ENCODE data around the gene VTCN1.

The VTCN1 gene

DNA sequence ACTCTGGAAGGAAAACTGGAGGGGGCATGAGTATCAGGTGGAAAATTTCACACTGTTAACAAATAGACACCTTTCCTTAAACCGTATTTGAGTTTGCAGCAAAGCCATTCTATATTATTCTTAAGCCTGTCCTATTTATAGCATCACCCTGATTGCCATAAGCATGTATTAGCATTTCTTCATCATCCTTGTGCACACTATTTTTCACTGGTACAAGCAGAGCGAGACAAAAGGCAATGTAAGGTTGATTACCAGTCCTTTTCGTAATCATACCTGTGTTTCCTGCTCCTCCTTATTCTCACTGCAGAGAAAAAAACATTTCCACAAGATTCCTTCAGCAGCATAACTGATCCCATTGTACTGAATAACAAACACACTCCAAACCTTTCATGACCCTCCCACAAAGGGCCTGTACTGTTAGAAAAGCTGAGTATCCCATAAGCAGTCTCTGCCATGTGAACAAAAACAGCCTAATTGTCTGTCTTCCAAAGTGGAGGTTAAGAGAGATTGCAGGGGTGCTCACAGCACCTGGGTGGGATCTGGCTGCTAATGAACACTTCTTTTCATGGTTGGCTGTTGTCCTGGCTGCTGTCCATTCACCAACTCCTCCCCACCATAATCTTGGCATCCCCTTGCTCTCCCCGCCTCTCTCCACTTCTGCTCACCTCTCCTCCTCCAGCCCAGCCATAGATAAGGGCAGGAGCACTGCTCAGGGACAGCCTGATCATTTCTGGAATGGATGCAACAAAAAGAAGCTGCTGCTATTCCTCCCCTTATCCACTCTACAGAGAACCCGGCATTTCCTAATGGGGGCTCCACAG, 30.4 kb downstream of the VTCN1 start:
- H3K9me3 ChIP-seq (ENCODE audit: control insufficient read depth in 1 of 2, low read length in 2 of 2): no peaks in the 10 kb centered on the region
- H3K36me3 ChIP-seq (ENCODE audit: control insufficient read depth in 1 of 2, insufficient read depth in 2 of 2, low read length in 2 of 2): no peaks in the 10 kb centered on the region
- no peaks in the 10 kb centered on the region for H3K27me3 ChIP-seq (ENCODE audit: low read depth, low read length)
- H3K4me1 ChIP-seq (ENCODE audit: control insufficient read depth in 1 of 2, insufficient read depth in 2 of 2, low read length in 2 of 2): no peaks in the 10 kb centered on the region
- no peak overlapping the region for H3K4me3 ChIP-seq (ENCODE audit: low read depth in 1 of 2, low read length in 2 of 2)
- H3K27ac ChIP-seq (ENCODE audit: low read length): no peak overlapping the region

GRCh38 chr1:117179471-117179870, 31.3 kb downstream of the VTCN1 start:
- H3K36me3 ChIP-seq (ENCODE audit: control insufficient read depth in 1 of 2, insufficient read depth in 2 of 2, low read length in 2 of 2): no peaks in the 10 kb centered on the region
- no peak overlapping the region for H3K27ac ChIP-seq (ENCODE audit: low read length)
- no peak overlapping the region for H3K4me3 ChIP-seq (ENCODE audit: low read depth in 1 of 2, low read length in 2 of 2)
- no peaks in the 10 kb centered on the region for H3K4me1 ChIP-seq (ENCODE audit: control insufficient read depth in 1 of 2, insufficient read depth in 2 of 2, low read length in 2 of 2)
- no peaks in the 10 kb centered on the region for H3K9me3 ChIP-seq (ENCODE audit: control insufficient read depth in 1 of 2, low read length in 2 of 2)
- H3K27me3 ChIP-seq (ENCODE audit: low read depth, low read length): no peaks in the 10 kb centered on the region

- Histone ChIP-seq H3K27ac (ENCODE audit: low read length) (no peak overlapping the region), H3K9me3 (ENCODE audit: control insufficient read depth in 1 of 2, low read length in 2 of 2) (no peaks in the 10 kb centered on the region), H3K27me3 (ENCODE audit: low read depth, low read length) (no peaks in the 10 kb centered on the region), H3K36me3 (ENCODE audit: control insufficient read depth in 1 of 2, insufficient read depth in 2 of 2, low read length in 2 of 2) (no peaks in the 10 kb centered on the region), H3K4me3 (ENCODE audit: low read depth in 1 of 2, low read length in 2 of 2) (no peak overlapping the region), H3K4me1 (ENCODE audit: control insufficient read depth in 1 of 2, insufficient read depth in 2 of 2, low read length in 2 of 2) (no peaks in the 10 kb centered on the region)
Measured at GRCh38 chr1:117178756-117179155, 32.0 kb downstream of the VTCN1 start.

DNA sequence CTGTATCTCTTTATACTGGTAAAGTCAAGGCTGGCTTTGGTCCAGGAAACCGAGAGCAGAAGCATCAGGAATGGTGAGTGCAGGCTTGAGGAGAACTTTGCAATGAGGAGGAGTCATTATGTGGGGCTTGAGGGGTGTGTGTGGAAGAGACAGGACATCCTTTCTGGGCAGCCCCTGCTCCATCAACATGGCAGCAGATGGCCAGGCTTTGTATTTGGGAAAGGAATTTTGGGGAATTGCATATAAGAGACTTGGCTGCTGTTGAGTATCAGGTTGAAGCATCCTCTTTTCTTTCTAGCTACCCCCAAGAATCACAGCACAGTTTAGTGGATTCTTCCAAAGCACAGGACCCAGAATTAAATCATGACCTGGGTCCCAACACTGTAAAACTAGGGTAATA, 33.4 kb downstream of the VTCN1 start:
- H3K36me3 ChIP-seq (ENCODE audit: control insufficient read depth in 1 of 2, insufficient read depth in 2 of 2, low read length in 2 of 2): no peaks in the 10 kb centered on the region
- no peaks in the 10 kb centered on the region for H3K9me3 ChIP-seq (ENCODE audit: control insufficient read depth in 1 of 2, low read length in 2 of 2)
- no peak overlapping the region for H3K4me3 ChIP-seq (ENCODE audit: low read depth in 1 of 2, low read length in 2 of 2)
- no peaks in the 10 kb centered on the region for H3K4me1 ChIP-seq (ENCODE audit: control insufficient read depth in 1 of 2, insufficient read depth in 2 of 2, low read length in 2 of 2)
- H3K27ac ChIP-seq (ENCODE audit: low read length): no peak overlapping the region
- H3K27me3 ChIP-seq (ENCODE audit: low read depth, low read length): no peaks in the 10 kb centered on the region

DNA sequence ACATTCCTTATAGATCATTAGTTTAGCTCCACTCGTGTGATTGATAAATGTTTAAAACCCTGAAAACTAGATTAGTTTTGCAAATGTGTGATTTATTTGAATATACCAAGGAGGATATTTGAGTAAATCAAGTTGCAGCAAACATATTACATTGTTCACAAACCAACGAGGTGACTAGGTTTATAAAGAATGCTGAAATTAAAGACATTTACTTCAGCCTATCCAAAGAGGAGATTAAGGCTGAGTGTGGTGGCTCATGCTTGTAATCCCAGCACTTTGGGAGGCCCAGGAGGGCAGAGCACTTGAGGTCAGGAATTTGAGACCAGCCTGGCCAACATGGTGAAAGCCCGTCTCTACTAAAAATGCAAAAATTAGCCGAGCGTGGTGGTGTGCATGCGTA, 34.1 kb downstream of the VTCN1 start:
- Histone ChIP-seq H3K27me3 (ENCODE audit: low read depth, low read length) (no peaks in the 10 kb centered on the region), H3K27ac (ENCODE audit: low read length) (no peak overlapping the region), H3K9me3 (ENCODE audit: control insufficient read depth in 1 of 2, low read length in 2 of 2) (no peaks in the 10 kb centered on the region), H3K36me3 (ENCODE audit: control insufficient read depth in 1 of 2, insufficient read depth in 2 of 2, low read length in 2 of 2) (no peaks in the 10 kb centered on the region), H3K4me1 (ENCODE audit: control insufficient read depth in 1 of 2, insufficient read depth in 2 of 2, low read length in 2 of 2) (no peaks in the 10 kb centered on the region), H3K4me3 (ENCODE audit: low read depth in 1 of 2, low read length in 2 of 2) (no peak overlapping the region)

- Histone ChIP-seq H3K27me3 (ENCODE audit: low read depth, low read length) (no peaks in the 10 kb centered on the region), H3K36me3 (ENCODE audit: control insufficient read depth in 1 of 2, insufficient read depth in 2 of 2, low read length in 2 of 2) (no peaks in the 10 kb centered on the region), H3K9me3 (ENCODE audit: control insufficient read depth in 1 of 2, low read length in 2 of 2) (no peaks in the 10 kb centered on the region), H3K27ac (ENCODE audit: low read length) (no peak overlapping the region), H3K4me1 (ENCODE audit: control insufficient read depth in 1 of 2, insufficient read depth in 2 of 2, low read length in 2 of 2) (no peaks in the 10 kb centered on the region), H3K4me3 (ENCODE audit: low read depth in 1 of 2, low read length in 2 of 2) (no peak overlapping the region)
Measured at GRCh38 chr1:117174851-117175250, 35.9 kb downstream of the VTCN1 start.

GRCh38 chr1:117173691-117174090, 37.0 kb downstream of the VTCN1 start:
- Histone ChIP-seq H3K27me3 (ENCODE audit: low read depth, low read length) (no peaks in the 10 kb centered on the region), H3K36me3 (ENCODE audit: control insufficient read depth in 1 of 2, insufficient read depth in 2 of 2, low read length in 2 of 2) (no peaks in the 10 kb centered on the region), H3K4me1 (ENCODE audit: control insufficient read depth in 1 of 2, insufficient read depth in 2 of 2, low read length in 2 of 2) (no peaks in the 10 kb centered on the region), H3K4me3 (ENCODE audit: low read depth in 1 of 2, low read length in 2 of 2) (no peak overlapping the region), H3K27ac (ENCODE audit: low read length) (no peak overlapping the region), H3K9me3 (ENCODE audit: control insufficient read depth in 1 of 2, low read length in 2 of 2) (no peaks in the 10 kb centered on the region)

DNA sequence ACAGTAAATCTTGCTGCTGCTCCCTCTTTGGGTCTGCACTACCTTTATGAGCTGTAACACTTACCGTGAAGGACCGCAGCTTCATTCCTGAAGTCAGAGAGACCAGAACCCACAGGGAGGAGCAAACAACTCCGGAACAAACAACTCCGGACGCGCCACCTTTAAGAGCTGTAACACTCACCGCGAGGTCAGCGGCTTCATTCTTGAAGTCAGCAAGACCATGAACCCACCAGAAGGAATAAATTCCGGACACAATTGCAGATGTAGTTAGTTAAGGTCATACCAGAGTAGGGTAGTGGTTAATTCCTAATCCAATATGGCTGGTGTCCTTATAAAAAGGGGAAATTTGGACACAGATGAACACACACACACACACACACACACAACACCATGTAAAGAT, 37.7 kb downstream of the VTCN1 start:
- no peak overlapping the region for H3K4me3 ChIP-seq (ENCODE audit: low read depth in 1 of 2, low read length in 2 of 2)
- H3K27ac ChIP-seq (ENCODE audit: low read length): no peak overlapping the region
- no peaks in the 10 kb centered on the region for H3K4me1 ChIP-seq (ENCODE audit: control insufficient read depth in 1 of 2, insufficient read depth in 2 of 2, low read length in 2 of 2)
- H3K27me3 ChIP-seq (ENCODE audit: low read depth, low read length): no peaks in the 10 kb centered on the region
- no peaks in the 10 kb centered on the region for H3K9me3 ChIP-seq (ENCODE audit: control insufficient read depth in 1 of 2, low read length in 2 of 2)
- H3K36me3 ChIP-seq (ENCODE audit: control insufficient read depth in 1 of 2, insufficient read depth in 2 of 2, low read length in 2 of 2): no peaks in the 10 kb centered on the region

- Histone ChIP-seq H3K36me3 (ENCODE audit: control insufficient read depth in 1 of 2, insufficient read depth in 2 of 2, low read length in 2 of 2) (no peaks in the 10 kb centered on the region), H3K4me3 (ENCODE audit: low read depth in 1 of 2, low read length in 2 of 2) (no peak overlapping the region), H3K27ac (ENCODE audit: low read length) (no peak overlapping the region)
Measured at GRCh38 chr1:117171900-117172511, 38.7 kb downstream of the VTCN1 start.

DNA sequence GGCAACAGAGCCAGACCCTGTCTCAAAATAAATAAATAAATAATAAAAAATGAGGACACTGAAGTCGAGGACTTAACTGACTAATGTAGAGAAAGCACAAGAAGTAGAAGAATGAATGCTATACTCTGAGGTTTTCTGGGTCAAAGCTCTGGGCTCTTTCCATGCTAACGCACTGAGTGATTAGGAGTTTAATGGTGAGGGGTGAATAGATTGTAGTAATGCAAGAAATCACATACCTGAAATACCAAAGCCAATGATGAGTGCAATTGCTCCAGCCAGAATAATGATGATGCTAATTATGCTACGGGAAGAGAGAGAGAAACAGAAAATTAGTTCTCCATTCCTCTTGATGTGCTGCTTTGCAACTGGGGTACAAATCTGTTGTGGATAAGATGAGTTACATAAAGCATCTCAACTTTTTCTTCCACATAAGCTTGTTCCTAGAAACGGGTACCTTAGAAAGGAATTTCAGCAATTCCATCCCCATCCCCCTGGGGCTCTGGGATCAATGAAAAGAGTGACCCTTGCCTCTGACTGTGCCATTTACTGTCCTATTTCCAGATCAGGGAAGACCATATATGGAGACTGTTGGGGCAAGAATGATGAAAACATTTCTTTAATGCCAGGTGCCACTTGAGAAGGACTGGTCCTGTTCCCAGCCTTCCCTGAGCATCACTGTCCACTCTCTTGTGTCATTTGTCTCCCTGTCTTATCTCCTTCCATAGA, 40.7 kb downstream of the VTCN1 start:
- H3K36me3 ChIP-seq (ENCODE audit: control insufficient read depth in 1 of 2, insufficient read depth in 2 of 2, low read length in 2 of 2): no peaks in the 10 kb centered on the region
- no peak overlapping the region for H3K27ac ChIP-seq (ENCODE audit: low read length)
- H3K4me3 ChIP-seq (ENCODE audit: low read depth in 1 of 2, low read length in 2 of 2): no peak overlapping the region
- no peaks in the 10 kb centered on the region for H3K4me1 ChIP-seq (ENCODE audit: control insufficient read depth in 1 of 2, insufficient read depth in 2 of 2, low read length in 2 of 2)
- no peaks in the 10 kb centered on the region for H3K9me3 ChIP-seq (ENCODE audit: control insufficient read depth in 1 of 2, low read length in 2 of 2)
- H3K27me3 ChIP-seq (ENCODE audit: low read depth, low read length): no peaks in the 10 kb centered on the region

More at GRCh38 chr1:117171900-117172511, 38.7 kb downstream of the VTCN1 start:
- Histone ChIP-seq H3K27me3 (ENCODE audit: low read depth, low read length) (no peaks in the 10 kb centered on the region), H3K4me1 (ENCODE audit: control insufficient read depth in 1 of 2, insufficient read depth in 2 of 2, low read length in 2 of 2) (no peaks in the 10 kb centered on the region), H3K9me3 (ENCODE audit: control insufficient read depth in 1 of 2, low read length in 2 of 2) (no peaks in the 10 kb centered on the region)

GRCh38 chr1:117167402-117167801, 43.3 kb downstream of the VTCN1 start:
- H3K27ac ChIP-seq (ENCODE audit: low read length): no peak overlapping the region
- H3K4me1 ChIP-seq (ENCODE audit: control insufficient read depth in 1 of 2, insufficient read depth in 2 of 2, low read length in 2 of 2): no peaks in the 10 kb centered on the region
- no peaks in the 10 kb centered on the region for H3K9me3 ChIP-seq (ENCODE audit: control insufficient read depth in 1 of 2, low read length in 2 of 2)
- no peaks in the 10 kb centered on the region for H3K36me3 ChIP-seq (ENCODE audit: control insufficient read depth in 1 of 2, insufficient read depth in 2 of 2, low read length in 2 of 2)
- no peak overlapping the region for H3K4me3 ChIP-seq (ENCODE audit: low read depth in 1 of 2, low read length in 2 of 2)
- H3K27me3 ChIP-seq (ENCODE audit: low read depth, low read length): no peaks in the 10 kb centered on the region
